Activated T-cell treated with anti-CD3 and anti-CD28 coated beads, Interleukin-2, amount 50 U/mL, for 1 hour (primary cell): Measurements from ENCODE around the gene IL1RN.

Experiments used
- DNase-seq: peaks from one replicate; pipeline ENCODE4 v3.0.0-alpha.2; 2020

Gene IL1RN

DNA sequence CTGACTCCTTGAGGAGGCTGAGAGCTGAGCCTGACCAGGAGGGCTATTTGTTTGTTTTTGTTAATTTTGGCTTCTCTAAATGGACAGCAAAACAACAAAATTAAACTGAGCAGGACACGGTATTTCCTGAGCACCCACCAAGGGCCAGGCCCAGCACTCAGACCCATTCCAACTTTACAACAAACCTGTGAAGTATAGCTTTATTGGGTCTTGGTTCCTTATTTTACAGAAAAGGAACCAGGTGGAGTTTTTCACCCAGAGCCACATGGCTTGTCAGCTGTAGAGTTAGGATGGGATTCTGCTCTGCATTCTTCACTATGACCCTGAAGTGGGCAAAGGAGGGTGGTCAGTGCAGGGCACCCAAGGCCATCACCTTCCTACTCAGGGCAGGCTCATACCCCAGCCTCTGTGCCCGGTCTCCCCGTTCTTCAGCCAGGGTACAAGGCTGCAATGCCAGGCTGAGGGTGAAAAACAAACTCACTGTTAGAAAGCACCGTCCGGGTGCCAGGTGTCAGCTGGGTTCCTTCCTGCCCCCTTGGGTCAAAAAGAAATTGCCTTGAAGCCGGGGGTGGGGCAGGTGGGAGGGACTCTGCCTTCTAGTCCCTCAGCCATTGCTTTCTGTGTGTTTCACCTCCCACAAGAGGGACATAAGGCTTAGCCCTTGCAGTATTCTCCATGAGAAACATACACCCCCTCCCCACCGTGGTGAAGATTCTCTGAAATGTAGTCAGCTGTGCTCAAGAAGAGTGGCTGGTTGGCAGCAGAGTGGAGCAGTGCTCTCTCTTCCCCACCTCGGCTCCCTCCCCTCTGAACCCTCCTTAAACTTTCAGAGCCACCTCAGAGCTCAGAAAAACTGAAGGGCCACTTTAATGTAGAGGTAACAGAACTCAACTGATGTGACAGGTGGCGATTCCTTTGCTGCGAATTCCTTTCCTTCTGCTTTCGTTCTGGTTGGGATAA is 48.6 kb downstream of the IL1RN start:
- peak; percentile 39 for DNase-seq

DNA sequence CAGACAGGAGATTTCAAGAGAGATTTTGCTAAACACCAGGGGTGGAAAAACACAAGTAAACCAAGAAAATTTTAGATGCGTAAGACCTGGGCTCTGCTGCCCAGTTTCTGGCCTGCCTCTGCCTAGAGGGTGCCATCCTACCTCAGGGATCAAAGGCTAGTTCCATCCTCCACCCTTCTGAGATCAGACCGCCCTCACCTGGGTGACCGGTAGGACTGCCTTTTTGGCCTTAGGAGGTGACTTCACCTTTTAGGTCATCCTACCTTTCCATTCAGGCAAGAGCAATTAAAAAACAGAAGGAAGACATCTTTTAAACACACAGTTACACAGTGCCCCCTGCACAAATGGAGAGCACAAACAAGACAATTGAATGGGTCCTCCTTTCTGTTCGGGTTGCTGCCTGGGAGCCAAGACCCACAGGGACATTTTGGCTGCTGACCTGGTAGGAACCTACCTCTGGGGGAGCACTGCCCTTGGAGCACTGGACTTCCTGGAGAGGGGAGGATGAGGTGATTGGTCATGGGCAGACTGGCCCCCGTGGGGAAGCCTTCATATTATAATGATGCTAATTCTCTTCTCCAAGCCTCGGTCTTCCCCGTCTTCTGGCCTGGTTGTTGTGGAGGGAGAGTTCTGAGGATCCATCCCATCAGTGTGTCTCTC is 49.4 kb downstream of the IL1RN start:
- peak; percentile 15 for DNase-seq

GRCh38 chr2:113178069-113178746 is 50.8 kb downstream of the IL1RN start:
- peak; percentile 11 for DNase-seq

GRCh38 chr2:113178891-113179290 is 51.5 kb downstream of the IL1RN start:
- peak; percentile 52 for DNase-seq

DNA sequence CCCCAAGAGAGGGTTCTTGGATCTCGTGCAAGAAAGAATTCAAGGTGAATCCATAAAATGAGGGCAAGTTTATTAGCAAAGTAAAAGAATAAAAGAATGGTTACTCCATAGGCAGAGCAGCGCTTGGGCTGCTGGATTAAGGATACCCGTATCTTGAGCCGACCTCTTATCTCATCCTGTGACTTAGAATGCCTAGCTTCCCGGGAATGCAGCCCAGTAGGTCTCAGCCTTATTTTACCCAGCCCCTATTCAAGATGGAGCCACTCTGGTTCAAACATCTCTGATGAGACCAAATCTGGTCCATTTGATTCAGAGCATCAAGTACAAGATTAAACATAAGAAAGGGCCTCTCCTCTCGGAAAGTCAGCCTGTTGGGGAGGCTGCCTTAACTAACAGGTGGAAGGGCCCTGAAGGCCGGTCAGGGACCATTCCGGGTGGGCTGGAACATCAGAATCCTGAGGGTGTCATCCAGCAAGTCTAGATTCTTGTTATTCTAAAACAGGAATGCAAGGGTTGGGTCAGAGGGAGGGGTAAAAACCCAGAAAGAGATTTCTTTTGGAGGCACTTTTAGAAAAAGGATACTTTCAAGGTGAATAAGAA is 52.1 kb downstream of the IL1RN start:
- DNase-seq: peak; percentile 13

DNA sequence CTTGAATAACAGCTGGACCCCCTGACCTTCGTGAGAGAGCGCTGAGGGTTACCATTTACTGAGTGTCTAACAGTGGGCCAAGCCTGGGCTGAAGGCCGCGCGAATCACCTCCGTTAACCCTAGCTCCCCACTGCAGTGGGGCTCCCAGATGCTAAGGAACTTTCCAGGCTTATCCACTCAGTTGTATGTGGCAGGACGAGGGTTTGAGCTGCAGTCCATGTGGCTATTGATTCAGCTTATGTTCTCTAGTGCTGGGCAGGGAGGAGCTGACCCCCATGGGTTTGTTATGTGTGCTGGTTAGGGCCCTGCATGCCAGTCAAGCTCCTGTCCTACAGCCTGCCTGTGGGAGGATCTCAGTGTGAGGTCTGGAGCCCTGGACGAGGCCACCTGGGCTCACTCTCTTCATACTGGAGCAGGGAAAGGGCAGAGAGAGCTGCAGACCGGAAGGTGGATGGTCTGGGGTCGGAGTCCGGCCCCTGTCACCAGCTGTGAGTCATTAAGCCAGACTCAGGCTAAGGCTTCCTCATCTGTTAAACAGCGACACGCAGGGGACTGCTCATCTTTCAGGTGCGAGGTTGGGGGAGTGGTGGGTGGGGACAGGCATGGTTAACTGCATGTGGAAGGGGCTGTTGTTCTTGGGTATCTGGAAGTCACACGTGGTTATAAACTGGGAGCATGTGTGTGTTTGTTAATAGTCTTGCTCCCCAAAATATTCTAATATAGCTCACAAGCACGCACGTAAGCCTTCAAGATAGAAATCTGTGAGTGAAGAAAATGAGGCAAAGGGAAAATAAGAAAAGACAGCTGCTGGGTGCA is 52.9 kb downstream of the IL1RN start:
- peak; percentile 32 for DNase-seq

DNA sequence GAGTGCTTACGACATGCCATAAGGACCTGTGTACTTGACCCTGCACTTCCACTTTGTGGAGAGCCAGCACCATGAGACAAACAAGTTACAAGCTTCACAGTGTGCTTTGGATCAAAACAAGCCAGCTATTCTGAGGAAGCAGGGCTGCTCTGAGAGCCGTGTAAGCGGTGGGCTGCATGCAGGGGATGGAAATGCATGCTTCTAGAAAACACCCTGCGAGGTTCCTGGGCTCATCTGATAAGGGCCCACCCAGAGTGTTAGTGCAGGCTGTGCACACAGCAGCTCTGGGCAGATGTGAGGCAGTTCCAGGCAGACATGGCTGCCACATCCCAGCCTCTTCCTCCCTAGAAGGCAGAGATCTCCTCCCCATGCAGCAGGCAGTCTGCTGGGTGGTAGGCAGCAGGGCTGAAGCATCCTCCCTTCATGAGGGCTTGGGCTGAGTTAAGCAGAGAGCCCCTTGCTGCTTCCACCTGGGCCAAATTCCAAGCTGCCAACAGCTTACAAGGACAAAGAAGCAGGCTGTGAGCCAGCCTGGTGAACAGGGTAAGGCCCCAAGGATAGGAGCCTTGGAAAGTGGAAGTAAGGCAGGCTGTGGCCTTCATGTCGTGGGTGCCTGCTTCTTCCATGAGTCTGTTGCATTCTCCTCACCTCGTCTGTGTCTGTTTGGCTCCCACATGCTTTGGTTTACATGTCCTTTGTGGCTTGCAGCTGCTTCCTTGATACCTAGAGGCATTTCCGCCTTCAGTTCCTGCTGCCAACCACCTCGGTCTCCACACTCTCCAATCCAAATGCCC is 54.1 kb downstream of the IL1RN start:
- DNase-seq: peak; percentile 20

- DNase-seq: peak; percentile 13
These were observed 55.3 kb downstream of the IL1RN start for GRCh38 chr2:113182471-113183260.

DNA sequence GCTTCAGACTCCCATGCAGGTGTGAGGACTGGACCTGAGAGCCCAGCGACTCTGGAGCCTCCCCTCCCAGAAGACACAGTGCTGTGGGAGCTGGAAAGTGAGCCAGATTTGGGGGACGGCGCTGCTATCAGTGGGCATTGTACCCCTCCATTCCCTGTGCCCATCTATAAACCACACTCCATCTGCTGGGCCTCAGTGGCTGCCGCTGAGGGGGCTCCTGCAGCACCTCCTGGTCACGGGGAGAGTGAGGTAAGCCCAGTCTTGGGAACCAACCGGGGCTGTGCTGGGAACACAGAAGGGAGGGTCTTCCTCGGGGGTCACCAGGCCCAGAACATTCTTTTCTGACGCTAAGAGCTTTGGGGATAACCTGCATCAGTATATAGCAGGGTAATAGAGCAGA is 55.9 kb downstream of the IL1RN start:
- peak; percentile 15 for DNase-seq
